Measurements from ENCODE around the gene TMEM161A.
"Not testable (repeated sequence)": the region's sequence is repeated elsewhere in the genome, so short reads cannot be mapped to it uniquely, and the experiment has no call there.

TMEM161A gene

DNA sequence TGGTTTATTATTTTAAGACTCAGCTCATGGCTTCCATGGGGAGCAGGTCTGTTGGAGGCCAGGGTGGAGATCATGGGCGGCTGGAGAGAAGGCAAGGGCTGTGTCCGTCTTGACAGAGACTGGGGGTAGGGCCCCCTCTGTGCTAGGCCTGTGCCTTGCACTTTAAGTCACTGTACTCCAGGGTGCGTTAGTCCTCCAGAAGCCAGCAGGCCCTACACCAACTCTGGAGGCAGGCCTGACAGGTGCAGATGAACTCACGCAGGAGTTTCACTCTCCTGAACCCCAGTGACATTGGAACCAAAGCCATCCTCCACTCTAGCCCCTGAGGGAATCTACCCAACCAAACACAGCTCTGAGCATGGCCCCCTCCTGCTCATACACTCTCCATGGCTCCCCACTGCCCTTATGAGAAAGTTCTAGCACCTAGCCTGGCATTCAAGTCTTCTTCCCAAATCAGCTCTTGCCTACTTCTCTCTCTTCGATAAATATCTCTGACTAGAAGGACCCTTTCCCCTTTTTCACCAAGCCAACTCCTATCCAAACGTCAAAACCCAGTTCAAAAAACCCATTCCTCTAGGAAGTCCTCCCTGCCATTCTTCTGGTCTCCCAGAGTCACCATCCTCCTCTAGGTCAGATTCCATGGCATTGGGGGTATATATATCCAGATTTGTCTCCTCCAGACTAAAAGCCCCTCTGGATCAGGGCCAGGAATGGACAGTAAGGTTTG lies 16.7 kb upstream of the TMEM161A start:
- DNase-seq, result no peak

DNA sequence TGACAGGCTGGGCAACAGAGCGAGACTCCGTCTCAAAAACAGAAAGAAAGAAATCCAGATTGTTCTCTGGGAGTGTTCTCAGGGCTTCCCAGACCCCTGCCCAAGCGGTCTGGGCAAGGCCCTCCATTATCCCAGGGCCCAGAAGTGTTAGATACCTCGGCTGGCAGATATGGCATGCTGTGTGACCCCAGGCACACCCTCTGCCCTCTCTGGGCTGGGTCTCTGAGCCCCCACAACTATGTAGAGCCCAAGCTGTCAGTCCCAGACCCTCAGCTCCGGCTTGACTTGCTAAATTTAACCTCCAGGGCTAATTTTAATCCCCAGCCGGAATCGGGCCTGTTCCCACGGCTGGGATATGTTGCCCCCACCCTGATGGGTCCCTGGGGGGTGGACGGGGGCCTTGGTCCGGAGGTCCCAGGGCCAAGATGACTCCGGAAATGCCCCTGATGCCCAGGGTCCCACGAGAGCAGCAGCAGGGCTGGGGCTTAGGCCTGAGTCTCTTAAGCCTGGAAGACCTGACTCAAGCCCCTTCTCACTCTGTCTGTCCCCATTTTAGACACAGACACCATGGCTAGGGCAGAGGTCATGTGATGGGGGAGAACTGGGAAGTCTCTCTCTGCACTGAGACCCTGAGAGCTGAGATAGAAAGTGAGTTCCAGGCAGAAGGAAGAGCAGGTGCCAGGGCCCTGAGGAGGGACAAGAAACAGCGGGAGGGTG lies 14.5 kb upstream of the TMEM161A start:
- no peak for DNase-seq

DNA sequence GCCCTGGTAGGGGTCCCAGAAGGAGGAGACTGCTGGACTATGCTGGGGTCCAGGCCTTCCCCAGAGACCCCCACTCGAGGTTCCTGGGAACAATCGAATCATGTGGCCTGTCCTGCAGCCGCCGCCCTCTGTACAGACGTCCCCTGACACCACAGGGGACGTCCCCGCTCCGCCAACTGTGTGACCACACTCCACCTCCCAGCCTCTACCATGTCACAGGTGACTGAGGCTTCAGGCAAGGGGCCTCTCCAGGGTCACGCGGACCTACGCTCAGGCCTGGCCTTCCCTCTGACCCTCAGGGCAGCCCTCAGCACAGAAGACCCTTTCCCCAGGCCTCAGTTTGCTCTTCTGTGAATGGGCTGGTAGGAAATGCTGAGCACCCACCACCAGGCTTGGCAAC lies 13.1 kb upstream of the TMEM161A start:
- DNase-seq, result no peak

DNA sequence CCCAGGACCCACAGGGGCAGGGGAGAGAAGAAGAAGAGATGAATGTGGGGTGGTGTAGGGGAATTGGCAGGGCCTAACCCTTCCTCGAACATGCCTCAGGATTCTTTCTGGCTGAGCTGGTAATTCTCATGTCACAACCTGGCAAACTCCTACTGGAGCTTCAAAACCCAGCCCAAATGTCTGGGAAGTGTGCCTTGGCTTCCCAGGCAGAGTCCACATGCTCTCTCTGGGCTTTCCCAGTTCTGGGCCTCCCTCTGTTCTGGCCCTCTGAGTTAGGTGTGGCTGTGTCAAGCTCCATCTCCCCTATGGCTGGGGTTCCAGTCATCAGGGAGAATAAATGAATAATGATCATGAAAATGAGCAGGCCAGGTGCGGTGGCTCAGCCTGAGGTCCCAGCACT lies 11.2 kb upstream of the TMEM161A start:
- no peak for DNase-seq

DNA sequence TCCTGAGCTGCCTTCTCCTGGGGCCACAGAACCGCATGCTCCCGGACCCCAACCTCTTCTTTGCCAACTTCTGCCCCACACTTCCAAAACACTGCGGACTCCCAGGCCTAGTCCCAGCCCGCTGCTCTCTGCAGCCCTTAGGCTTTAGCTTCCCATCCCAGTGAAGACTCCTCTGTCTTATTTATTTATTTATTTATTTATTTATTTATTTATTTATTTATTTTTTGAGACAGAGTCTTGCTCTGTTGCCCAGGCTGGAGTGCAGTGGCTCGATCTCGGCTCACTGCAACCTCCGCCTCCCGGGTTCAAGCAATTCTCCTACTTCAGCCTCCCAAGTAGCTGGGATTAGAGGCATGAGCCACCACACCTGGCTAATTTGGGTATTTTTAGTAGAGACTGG lies 10.2 kb upstream of the TMEM161A start:
- DNase-seq, result not testable (repeated sequence)

DNA sequence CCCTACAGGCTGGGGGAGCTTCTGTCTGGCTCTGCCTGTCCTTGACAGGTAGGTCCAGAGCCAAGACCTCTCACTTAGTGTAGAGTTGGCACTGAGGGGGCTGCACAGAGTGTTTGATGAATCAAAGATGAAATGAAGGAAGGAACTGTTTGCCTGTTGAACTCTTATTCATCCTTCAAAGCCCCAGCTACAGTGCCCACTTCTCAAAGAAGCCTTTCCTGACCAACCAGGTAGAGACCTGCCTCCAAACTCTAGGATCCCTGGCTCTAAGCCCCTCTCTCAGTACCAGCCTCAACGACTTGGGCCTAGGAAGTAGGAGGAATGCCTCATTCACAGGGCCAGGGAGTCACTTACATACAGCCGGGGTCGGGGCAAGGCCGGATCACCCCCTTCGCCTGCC lies 9.1 kb upstream of the TMEM161A start:
- no peak for DNase-seq

DNA sequence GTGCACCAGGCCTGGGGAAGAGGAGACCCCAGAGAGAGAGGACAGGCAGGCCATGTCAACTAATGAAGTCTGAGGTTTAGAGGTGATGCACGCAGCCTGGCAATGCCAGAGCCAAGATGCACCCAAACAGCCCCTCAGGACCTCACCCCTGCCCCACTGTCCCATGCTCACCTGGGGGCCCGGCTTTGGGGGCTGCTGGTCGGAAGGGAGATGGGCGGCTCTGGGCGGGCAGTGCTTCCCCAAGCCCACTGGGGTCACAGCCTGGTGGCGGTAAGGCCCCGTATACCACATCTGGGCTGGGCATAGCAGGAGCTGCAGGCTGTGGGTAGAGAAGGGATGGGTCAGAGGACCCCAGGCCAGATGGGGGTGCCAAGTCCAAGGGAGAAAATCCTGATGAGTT lies 8.6 kb upstream of the TMEM161A start:
- no peak for DNase-seq

DNA sequence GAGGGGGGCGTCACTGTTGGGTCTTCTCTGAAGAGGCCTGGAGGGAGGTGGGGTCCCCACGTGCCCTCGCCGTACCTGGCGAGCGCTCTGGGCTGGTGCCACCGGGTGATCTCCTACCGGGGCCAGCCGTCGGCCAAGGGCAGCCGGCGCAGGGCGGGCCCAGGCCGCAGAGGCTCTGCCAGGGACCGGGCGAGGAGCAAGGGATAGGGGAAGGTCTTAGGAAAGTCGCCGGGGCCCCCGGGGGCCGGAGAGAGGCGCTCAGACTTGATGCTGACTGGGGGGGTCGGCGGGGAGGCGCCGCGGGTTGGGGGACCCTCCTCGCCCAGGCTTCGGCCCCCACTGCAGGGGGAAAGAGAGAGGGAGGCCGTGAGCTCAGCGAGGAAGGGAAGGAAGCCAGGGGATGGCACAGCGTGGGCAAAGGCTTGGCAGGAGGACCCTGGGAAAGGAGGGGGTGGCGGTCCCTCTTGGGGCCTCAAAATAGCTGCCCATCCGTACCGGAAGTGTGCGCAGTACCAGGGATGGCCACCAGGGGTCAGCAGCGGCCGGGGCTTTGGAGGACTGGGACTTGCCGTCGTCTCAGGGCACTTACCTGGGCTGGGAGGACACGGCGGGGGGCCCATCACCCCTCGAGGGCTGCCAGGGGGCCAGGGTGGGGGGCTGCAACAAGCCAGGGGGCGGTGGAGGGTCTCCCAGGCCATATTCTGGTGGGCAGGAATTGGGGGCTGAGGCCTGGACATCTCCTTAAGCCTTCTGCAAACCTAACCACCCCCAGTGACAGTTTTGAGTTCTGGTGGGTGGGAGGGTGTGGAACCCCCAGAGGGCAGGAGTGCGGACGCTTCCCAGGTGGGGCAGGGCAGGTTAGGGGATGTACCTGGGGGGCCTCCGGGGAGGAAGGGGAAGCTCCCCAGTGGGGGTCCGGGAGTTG lies 7.7 kb upstream of the TMEM161A start:
- peak; percentile 63 for DNase-seq

DNA sequence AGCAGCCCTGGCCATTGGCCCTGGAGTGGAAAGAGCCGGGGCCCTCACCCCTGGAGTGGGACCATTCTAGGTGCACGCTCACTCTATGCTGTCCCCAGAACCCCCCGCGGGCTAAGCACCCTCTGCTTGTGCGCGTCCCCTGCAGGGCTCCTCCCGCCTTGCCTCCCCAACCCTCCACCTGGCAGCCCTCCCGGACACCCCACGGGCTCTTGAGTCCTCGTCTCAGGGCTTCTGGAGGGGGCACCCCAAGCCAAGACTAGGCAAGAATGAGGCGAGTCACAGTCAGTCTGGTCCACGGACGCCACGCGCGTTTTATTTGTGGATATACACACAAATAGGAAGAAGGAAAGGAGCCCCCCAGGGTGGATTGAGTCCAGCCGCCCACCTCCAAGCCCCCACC lies 7.0 kb upstream of the TMEM161A start:
- no peak for DNase-seq

DNA sequence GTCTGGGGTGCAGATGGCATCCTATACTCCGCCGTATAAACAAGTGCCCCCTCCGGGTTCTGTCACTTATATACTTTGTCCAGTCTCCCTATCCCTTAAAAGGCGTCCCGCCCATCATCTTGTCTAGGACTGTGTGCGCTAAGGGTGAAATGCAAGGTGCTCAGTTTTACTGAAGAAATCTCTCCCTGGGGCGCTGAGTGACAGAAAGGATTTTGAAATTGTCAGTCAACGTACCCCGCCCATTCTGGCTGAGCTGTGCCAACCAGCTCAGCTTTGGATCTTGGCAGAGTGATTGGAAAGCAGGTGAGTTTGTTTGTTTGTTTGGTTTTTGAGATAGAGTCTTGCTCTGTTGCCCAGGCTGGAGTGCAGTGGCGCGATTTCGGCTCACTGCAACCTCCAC lies 4.1 kb upstream of the TMEM161A start:
- DNase-seq, result no peak

DNA sequence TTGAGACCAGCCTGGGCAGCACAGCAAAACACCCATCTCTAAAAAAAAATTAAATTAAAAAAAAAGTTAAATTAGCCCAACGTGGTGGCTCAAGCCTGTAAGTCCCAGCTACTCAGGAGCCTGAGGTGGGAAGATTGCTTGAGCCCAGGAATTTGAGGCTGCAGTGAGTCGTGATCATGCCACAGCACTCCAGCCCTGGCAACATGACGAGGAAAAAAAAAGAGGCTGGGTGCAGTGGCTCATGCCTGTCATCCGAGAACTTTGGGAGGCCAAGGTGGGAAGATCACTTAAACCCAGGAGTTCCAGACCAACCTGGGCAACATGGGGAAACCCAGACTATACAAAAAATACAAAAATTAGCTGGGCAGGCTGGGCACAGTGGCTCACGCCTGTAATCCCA lies 2.2 kb upstream of the TMEM161A start:
- no peak for DNase-seq

DNA sequence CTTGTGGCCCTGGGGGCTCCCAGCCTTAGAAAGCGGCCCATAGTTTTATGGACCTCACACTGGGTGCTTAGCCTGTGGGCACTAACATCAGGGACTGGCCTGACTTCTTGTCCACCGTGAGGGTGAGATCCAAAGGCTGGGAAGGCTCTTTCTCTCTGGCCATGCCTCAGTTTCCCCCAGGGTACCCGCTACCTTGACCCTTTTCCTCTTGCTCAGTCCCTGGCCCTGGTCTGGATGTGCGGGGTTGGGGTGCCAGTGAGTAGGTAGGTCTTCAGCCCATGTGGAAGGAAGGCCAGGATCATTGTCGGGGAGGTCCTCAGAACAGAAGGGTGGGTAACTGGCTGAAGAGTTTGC lies 1.6 kb upstream of the TMEM161A start:
- no peak for DNase-seq

DNA sequence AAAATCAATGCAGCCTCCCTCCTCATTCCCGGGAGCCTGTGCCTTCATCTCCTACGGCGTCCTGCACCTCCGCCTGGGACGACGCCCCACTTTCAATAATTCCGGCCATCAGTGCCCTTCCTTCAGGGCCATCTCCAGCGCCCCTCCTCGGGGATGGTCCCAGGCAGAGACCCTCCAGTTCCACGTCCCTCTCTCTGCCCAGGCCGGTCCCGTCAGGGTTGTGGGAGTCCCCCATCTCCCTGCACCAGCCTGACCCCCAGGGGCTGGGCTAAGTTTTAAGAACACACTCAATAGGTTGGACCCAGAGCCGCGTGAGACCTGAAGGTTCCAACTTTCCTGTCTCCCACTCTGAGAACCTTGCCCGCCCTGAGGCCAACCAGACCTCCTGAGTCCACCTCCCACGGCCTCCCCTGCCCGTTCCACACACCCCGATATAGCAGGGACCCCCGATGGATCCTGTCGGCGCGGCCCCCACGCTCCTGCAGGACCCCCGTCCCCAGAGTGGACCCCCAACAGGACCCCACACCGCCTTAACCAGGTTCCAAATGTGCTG lies 646 bp downstream of the TMEM161A start:
- no peak for DNase-seq

DNA sequence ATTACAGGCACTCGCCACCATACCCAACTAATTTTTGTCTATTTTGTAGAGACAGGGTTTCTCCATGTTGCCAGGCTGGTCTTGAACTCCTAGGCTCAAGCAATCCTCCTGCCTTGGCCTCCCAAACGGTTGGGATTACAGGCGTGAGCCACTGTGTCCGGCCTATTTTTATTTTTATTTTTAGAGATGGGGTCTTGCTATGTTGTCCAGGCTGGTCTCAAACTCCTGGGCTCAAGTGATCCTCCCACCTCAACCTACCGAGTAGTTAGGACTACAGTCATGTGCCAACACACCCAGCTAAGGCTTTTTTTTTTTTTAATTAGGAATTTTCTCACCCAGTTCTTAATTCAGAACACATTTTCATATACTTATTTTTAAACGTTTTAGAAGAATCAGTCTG lies 2.6 kb downstream of the TMEM161A start:
- not testable (repeated sequence) for DNase-seq

DNA sequence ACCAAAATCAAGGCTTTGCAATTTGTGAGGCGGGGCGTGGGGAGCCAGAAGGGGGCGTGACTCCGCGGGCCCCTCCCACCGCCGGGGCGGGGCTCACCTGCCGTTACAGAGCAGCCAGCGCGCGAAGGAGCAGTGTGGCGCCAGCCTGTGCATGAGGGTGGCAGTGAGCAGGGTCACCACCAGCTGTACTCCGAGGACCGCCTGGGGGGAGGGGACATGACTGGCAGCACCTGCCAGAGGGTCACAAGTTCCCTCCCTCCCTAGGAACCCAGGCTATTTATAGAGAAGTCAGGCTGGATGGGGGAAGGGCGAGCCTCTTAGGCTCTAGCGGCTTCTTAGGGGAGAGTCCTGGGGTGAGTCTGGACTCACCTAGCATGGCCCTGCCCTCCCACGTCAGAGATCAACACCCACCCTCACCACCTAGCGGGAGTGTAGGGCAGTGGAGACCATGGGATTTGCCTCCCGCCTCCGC lies 3.6 kb downstream of the TMEM161A start:
- no peak for DNase-seq

DNA sequence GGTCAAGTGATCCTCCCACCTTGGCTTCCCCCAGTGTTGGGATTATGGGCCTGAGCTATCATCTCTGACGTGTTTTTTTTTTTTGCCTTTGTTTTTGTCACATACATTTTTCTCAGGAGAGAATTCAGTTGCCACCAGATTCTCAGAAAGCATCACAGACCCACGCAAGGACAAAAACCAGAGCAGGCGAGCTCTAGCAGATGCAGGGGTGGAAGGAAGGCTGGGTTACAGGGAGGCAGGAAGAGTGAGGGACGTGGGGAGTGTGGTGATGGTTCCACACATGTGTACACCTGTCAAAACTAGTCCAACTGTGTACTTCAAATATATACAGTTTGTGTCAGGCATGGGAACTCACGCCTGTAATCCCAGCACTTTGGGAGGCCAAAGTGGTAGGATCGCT lies 4.3 kb downstream of the TMEM161A start:
- DNase-seq, result no peak

DNA sequence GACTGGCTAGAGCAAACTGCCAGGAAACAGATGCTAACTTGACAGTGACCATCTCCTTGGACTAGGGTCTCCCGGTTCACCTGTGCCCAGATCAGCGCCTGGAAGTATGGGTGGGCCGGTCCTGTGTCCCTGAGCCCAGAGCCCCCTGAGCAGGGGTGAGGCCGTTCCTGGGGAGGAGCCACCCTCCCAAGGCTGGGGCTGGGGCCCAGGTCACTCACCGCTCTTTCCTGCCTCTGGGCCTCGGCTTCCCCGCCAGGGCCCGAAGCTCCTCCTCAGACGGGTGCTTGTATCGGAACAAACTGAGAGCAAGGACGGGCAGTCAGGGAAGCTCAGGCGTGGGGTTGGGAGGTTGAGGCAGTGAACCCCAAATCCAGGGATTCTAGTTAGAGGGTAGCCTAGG lies 5.4 kb downstream of the TMEM161A start:
- no peak for DNase-seq

DNA sequence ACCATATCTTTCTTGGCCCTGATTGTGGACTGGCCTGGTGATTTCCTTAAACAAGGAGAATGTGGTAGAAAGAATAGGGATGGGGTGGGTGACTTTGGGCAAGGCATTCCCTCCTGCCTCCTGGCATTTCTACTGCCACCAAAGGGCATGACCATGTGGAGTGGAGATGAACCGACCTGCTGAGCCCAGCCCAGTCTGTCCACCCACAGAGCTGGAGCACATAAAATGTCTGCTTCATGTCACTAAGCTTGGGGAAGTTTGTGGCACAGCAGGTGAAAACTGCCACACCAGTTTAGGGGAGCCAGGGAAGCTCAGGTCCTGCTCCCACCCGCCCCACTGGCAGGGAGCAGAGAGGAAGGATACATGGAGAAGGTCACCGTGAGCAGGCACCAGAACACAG lies 6.3 kb downstream of the TMEM161A start:
- no peak for DNase-seq

DNA sequence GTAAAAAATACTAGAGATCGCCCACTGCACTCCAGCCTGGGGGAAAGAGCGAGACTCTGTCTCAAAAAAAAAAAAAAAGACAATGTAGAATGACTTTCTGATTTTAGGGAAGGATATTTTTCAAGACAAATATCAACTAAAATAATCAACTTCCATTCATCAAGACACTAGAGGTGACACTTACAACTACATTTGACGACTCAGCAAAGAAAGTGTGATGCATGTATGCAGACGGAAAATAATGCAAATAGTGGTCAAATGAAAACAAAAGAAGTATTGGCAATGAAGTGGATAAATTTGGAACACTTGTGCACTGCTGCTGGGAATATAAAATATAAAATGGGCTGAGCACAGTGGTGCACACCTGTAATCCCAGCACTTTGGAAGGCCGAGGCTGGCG lies 12.2 kb downstream of the TMEM161A start:
- DNase-seq, result no peak

DNA sequence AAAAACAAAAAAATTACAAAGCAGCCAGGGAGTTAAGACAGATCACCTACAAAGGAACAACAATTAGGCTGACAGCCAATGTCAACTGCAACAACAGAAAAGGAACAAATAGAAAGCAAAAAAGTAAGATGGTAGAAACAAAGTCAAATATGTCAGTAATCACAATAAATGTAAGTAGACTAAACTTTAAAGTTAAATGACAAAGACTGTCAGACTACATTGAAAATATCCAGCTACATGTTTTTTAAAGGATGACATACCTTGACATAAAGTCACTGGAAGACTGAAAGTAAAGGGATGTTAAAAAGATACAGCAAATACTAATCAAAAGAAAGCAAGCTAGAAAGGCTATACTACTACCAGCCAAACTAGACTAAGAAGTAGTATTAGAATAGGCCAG lies 14.9 kb downstream of the TMEM161A start:
- no peak for DNase-seq

DNA sequence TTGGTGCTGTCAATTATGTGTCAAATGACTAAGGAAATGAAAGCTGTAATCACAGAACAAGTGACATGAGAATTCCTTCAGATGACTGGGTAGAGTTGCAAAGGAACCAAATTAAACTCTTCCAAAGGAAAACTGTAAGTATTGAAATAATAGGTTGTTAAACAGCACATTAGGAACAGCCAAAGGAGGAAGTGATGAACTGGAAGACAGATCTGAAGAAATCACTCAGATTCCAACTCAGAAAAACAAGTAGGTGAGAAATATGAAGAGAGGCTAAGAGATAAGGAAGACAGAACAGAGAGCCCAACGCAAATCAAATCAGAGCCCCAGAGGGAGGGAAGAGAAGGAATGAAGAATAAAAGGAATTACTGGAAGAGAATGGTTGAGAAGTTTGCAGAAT lies 15.4 kb downstream of the TMEM161A start:
- no peak for DNase-seq

DNA sequence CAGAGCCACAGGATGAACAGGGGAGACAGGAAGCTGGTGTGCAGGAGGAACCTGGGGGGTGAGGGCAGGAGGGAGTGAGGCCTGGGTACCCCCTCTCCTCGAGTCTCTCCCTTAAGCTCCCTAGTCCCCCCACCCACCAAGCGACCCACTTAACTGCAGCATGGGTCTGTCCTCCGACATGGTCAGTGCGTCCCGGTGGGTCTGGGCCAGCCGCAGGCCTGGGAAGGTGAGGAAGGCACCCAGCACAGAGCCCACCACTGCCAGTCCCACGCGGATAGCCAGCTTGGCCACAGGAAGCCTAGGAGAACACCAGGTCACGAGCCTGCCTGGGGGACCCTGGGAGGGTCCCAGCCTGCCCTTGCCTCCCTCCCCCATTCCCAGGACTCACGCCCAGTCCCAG lies 16.9 kb downstream of the TMEM161A start:
- no peak for DNase-seq

All from midbrain (tissue), 1 donor.